Activated T-helper 1 cell treated with anti-CD3 and anti-CD28 coated beads, Interleukin-2, amount 50 U/mL, for 16 hours (primary cell): ENCODE measurements around the gene LAMA2.

Source experiments
- DNase-seq, 2 donors: peaks; one replicate each; pipeline ENCODE4 v3.0.0-alpha.2; 2020; ENCODE audit warnings: low read depth in 1 of 2, low spot score in 1 of 2

Gene LAMA2

GRCh38 chr6:128882991-128883611 lies at the start of gene LAMA2:
Gene LAMA2 (plus strand): TSS chr6:128883138. CDS start chr6:128883246, 108 bp downstream.
- no peak for DNase-seq

GRCh38 chr6:128836761-128837160 lies 46.2 kb upstream of the LAMA2 start:
- DNase-seq: no peak

GRCh38 chr6:128841518-128841917 lies 41.4 kb upstream of the LAMA2 start:
- no peak for DNase-seq

- DNase-seq: no peak
Observed at GRCh38 chr6:128844598-128844997, 38.3 kb upstream of the LAMA2 start.

GRCh38 chr6:128847431-128848210 lies 35.3 kb upstream of the LAMA2 start:
- no peak for DNase-seq

GRCh38 chr6:128848212-128848935 lies 34.6 kb upstream of the LAMA2 start:
- DNase-seq: no peak

- no peak for DNase-seq
Observed at GRCh38 chr6:128855581-128856085, 27.3 kb upstream of the LAMA2 start.

- DNase-seq: no peak
Observed at GRCh38 chr6:128857806-128858205, 25.1 kb upstream of the LAMA2 start.

GRCh38 chr6:128860782-128861181 lies 22.2 kb upstream of the LAMA2 start:
- DNase-seq: no peak

- DNase-seq: no peak
Observed at GRCh38 chr6:128863983-128864382, 19.0 kb upstream of the LAMA2 start.

- no peak for DNase-seq
Observed at GRCh38 chr6:128870746-128871145, 12.2 kb upstream of the LAMA2 start.

GRCh38 chr6:128874863-128875262 lies 8.1 kb upstream of the LAMA2 start:
- no peak for DNase-seq

- no peak for DNase-seq
Observed at GRCh38 chr6:128882560-128882959, 378 bp upstream of the LAMA2 start.

- DNase-seq: no peak
Observed at GRCh38 chr6:128883906-128884305, 968 bp downstream of the LAMA2 start.

- no peak for DNase-seq
Observed at GRCh38 chr6:128885381-128885780, 2.4 kb downstream of the LAMA2 start.

- DNase-seq: no peak
Observed at GRCh38 chr6:128886706-128887105, 3.8 kb downstream of the LAMA2 start.

GRCh38 chr6:128888444-128889175 lies 5.7 kb downstream of the LAMA2 start:
- DNase-seq: no peak

- DNase-seq: no peak
Observed at GRCh38 chr6:128889870-128890269, 6.9 kb downstream of the LAMA2 start.

- no peak for DNase-seq
Observed at GRCh38 chr6:128892079-128892478, 9.1 kb downstream of the LAMA2 start.

- no peak for DNase-seq
Observed at GRCh38 chr6:128899341-128900050, 16.6 kb downstream of the LAMA2 start.

- DNase-seq: no peak
Observed at GRCh38 chr6:128903715-128904114, 20.8 kb downstream of the LAMA2 start.
